ENCODE measurements around the gene TVP23B. TPM values are rescaled to one million over a fixed set of nuclear protein-coding genes. Genes with fewer than 3 reads are reported as not detected.
"Not testable (repeated sequence)": the region's sequence is repeated elsewhere in the genome, so short reads cannot be mapped to it uniquely, and the experiment has no call there.

Gene TVP23B
- polyA plus RNA-seq, 4 donors, result 42.7 to 56.1 (median 48.8) TPM

- not testable (repeated sequence) for DNase-seq (ENCODE audit: low read depth in 4 of 4, low spot score in 2 of 4)
Measured at GRCh38 chr17:18786890-18787289, 5.9 kb downstream of the TVP23B start.

- DNase-seq (ENCODE audit: low read depth in 4 of 4, low spot score in 2 of 4), result not testable (repeated sequence)
Measured at GRCh38 chr17:18791402-18791801, 10.4 kb downstream of the TVP23B start.

GRCh38 chr17:18794841-18795240 is 13.9 kb downstream of the TVP23B start:
- not testable (repeated sequence) for DNase-seq (ENCODE audit: low read depth in 4 of 4, low spot score in 2 of 4)

GRCh38 chr17:18796887-18797286 is 15.9 kb downstream of the TVP23B start:
- DNase-seq (ENCODE audit: low read depth in 4 of 4, low spot score in 2 of 4), result not testable (repeated sequence)

- DNase-seq (ENCODE audit: low read depth in 4 of 4, low spot score in 2 of 4), result not testable (repeated sequence)
Measured at GRCh38 chr17:18803458-18804245, 22.7 kb downstream of the TVP23B start.

- DNase-seq (ENCODE audit: low read depth in 4 of 4, low spot score in 2 of 4), result not testable (repeated sequence)
Measured at GRCh38 chr17:18815924-18816323, 34.9 kb downstream of the TVP23B start.

GRCh38 chr17:18816489-18817371 is 35.7 kb downstream of the TVP23B start:
- peak in 3 of 4 donors; percentile 10 to 47 (median 20) for DNase-seq (ENCODE audit: low read depth in 4 of 4, low spot score in 2 of 4)

- DNase-seq (ENCODE audit: low read depth in 4 of 4, low spot score in 2 of 4), result not testable (repeated sequence)
Measured at GRCh38 chr17:18821430-18821829, 40.4 kb downstream of the TVP23B start.

- not testable (repeated sequence) for DNase-seq (ENCODE audit: low read depth in 4 of 4, low spot score in 2 of 4)
Measured at GRCh38 chr17:18827613-18828012, 46.6 kb downstream of the TVP23B start.

GRCh38 chr17:18848501-18848900 is 67.5 kb downstream of the TVP23B start:
- no peak for DNase-seq (ENCODE audit: low read depth in 4 of 4, low spot score in 2 of 4)

- DNase-seq (ENCODE audit: low read depth in 4 of 4, low spot score in 2 of 4), result no peak
Measured at GRCh38 chr17:18850679-18851078, 69.7 kb downstream of the TVP23B start.

- DNase-seq (ENCODE audit: low read depth in 4 of 4, low spot score in 2 of 4), result no peak
Measured at GRCh38 chr17:18851201-18851600, 70.2 kb downstream of the TVP23B start.

GRCh38 chr17:18854956-18855355 is 74.0 kb downstream of the TVP23B start:
- DNase-seq (ENCODE audit: low read depth in 4 of 4, low spot score in 2 of 4), result no peak

- peak; percentile 79 to 95 (median 88) for DNase-seq (ENCODE audit: low read depth in 4 of 4, low spot score in 2 of 4)
Measured at GRCh38 chr17:18855831-18856569, 75.0 kb downstream of the TVP23B start.

Other genes starting within 250 kb of the TVP23B start
- gene TBC1D28, start 136.8 kb upstream of the TVP23B start, polyA plus RNA-seq (ENCODE audit: insufficient read length in 4 of 4), result not detected
- 1 to 10 TPM; 3.8 to 8.1 (median 4.7) TPM for gene FOXO3B, start 98.9 kb upstream of the TVP23B start, polyA plus RNA-seq (ENCODE audit: insufficient read length in 4 of 4)
- gene FBXW10, start 37.1 kb upstream of the TVP23B start, polyA plus RNA-seq (ENCODE audit: insufficient read length in 4 of 4), result 1 to 10 TPM in 1 of 4 donors, under 1 TPM in 3; 0.33 to 1.0 (median 0.83) TPM
- gene PRPSAP2, start 76.9 kb downstream of the TVP23B start, polyA plus RNA-seq (ENCODE audit: insufficient read length in 4 of 4), result 10 to 100 TPM; 54.2 to 66.9 (median 57.3) TPM
- under 1 TPM; 0.22 to 0.77 (median 0.45) TPM for gene SLC5A10, start 171.0 kb downstream of the TVP23B start, polyA plus RNA-seq (ENCODE audit: insufficient read length in 4 of 4)
- 1 to 10 TPM; 6.7 to 8.6 (median 7.7) TPM for gene FAM83G, start 223.6 kb downstream of the TVP23B start, polyA plus RNA-seq (ENCODE audit: insufficient read length in 4 of 4)

Measured in left renal cortex interstitium (tissue), 4 donors.